HG02763 (cell line): ENCODE data around the gene CARMIL3.
"Not testable (repeated sequence)": the region's sequence is repeated elsewhere in the genome, so short reads cannot be mapped to it uniquely, and the experiment has no call there.

Experiments
- ATAC-seq: cut with Tn5 transposase; IDR thresholded peaks from one replicate; pipeline ENCODE4 v1.9.1; 2021; ENCODE audit warnings: mild to moderate bottlenecking, moderate library complexity; ENCODE audit not compliant: unreplicated experiment

The CARMIL3 gene, protein sequence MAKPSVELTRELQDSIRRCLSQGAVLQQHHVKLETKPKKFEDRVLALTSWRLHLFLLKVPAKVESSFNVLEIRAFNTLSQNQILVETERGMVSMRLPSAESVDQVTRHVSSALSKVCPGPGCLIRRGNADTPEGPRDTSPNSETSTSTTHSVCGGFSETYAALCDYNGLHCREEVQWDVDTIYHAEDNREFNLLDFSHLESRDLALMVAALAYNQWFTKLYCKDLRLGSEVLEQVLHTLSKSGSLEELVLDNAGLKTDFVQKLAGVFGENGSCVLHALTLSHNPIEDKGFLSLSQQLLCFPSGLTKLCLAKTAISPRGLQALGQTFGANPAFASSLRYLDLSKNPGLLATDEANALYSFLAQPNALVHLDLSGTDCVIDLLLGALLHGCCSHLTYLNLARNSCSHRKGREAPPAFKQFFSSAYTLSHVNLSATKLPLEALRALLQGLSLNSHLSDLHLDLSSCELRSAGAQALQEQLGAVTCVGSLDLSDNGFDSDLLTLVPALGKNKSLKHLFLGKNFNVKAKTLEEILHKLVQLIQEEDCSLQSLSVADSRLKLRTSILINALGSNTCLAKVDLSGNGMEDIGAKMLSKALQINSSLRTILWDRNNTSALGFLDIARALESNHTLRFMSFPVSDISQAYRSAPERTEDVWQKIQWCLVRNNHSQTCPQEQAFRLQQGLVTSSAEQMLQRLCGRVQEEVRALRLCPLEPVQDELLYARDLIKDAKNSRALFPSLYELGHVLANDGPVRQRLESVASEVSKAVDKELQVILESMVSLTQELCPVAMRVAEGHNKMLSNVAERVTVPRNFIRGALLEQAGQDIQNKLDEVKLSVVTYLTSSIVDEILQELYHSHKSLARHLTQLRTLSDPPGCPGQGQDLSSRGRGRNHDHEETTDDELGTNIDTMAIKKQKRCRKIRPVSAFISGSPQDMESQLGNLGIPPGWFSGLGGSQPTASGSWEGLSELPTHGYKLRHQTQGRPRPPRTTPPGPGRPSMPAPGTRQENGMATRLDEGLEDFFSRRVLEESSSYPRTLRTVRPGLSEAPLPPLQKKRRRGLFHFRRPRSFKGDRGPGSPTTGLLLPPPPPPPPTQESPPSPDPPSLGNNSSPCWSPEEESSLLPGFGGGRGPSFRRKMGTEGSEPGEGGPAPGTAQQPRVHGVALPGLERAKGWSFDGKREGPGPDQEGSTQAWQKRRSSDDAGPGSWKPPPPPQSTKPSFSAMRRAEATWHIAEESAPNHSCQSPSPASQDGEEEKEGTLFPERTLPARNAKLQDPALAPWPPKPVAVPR (N-terminal part only)

DNA sequence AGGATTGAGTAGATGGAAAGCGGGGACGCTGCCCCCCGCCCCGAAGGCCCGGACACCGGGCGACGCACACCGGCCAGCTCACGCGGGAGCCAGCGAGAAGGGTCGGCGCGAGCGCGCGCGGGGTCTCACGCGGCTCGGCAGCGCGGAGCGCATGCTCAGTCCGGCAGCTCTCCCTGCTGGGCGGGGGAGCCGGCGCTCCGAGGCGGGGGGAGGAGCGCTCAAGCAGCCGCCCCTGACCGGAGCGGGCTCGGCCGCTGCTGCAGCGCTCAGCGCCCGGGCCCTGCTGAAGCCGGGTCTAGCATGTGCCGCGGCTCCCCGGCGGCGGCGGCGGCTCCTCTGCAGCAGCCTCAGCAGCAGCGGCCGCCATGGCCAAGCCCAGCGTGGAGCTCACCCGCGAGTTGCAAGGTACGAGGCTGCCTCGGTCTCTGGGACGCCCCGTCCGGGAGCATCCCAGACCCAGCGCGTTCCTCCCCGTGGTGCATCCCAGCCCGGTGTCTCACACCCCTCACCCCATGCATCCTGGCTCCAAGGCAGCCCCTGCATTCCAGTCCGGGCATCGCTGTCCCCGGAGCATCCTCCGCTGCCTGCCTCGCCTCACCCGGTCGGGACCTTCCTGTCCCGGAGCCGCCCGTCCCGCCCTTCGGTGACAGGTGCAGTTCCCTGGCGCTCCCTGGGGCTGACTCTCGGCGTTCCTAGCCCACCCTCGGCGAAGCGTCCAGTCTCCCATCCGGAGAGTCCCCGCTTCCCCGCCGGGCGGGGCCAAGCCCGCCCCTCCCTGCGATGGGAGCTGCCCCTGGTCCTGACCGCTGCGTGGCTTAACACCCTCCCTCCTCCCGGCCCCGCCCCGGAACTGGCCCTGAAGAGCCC lies at the start of gene CARMIL3:
TSS of gene CARMIL3 (plus strand) at position 221 of the 867 bp plus-strand sequence. CDS start at position 366, 145 bp downstream.
- peak; percentile 69 for ATAC-seq

GRCh38 chr14:24006471-24006816 lies 45.4 kb upstream of the CARMIL3 start:
- ATAC-seq: peak; percentile 29

DNA sequence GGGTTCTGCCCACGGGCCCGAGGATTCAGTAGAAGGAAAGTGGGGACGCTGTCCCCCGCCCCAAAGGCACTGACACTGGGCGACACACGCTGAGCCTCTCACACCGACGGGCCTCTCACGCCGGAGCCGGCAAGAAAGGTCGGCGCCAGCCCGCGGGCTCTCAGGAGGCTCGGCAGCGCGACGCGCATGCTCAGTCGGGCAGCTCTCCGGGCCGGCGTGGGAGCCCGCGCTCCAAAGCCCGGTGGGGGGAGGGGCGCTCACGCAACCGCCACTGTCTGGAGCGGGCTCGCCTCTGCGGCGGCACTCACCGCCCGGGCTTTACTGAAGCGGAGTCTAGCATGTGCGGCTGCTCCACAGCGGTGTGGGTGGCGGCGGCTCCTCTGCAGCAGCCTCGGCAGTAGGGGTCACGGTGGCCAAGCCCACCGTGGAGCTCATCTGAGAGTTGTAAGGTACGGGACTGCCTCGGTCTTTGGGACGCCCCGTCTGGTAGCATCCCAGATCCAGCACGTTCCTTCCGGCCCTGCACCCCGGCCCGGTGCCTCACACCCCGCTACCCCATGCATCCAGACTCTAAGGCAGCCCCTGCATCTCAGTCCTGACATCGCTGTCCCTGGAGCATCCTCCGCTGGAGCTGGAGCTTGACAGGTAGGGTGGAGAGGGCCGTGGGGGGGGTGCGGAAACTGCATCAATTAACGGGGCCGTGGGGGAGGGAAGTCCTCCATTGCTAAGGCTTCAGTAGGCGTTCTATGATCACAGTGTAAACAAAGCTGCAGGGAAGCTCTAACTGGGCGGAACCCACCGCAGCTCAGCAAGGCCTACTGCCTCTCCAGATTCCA lies 44.8 kb upstream of the CARMIL3 start:
- ATAC-seq: peak; percentile 82

DNA sequence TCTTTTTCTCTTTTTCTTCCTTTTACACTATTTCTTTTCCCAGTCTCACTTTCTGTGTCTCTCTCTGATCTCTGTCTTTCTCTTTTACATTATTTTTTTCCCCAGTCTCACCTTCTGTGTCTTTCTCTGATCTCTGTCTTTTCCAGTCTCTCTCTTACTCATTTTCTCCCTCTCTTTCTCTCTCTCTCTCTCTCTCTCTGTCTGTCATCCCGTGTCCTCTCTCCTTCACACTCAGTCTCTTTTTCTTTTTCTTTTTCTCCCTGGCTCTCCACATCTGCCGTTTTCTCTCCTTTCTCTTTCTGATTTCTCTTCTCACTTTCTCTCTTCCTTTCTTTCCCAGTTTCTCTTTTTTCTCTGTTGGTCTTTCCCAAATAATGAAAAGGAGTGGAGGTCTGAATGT lies 40.8 kb upstream of the CARMIL3 start:
- ATAC-seq: no peak

- ATAC-seq: not testable (repeated sequence)
Measured at GRCh38 chr14:24012726-24013273, 39.0 kb upstream of the CARMIL3 start.

- ATAC-seq: peak; percentile 54
Measured at GRCh38 chr14:24013654-24014514, 37.9 kb upstream of the CARMIL3 start.

DNA sequence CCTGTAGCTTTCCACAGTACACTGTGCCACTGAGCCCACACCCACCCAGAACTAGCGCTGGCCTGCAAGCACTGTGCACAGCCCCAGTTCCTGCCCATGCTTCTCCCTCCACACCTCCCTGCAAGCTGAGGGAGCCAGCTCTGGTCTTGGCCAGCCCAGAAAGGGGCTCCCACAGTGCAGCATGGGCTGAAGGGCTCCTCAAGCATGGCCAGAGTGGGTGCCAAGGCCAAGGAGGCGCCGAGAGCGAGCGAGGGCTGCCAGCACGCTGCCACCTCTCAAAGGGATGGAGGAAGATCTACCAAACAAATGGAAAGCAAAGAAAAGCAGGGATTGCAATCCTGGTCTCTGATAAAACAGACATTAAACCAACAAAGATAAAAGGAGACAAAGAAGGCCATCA lies 36.1 kb upstream of the CARMIL3 start:
- not testable (repeated sequence) for ATAC-seq

DNA sequence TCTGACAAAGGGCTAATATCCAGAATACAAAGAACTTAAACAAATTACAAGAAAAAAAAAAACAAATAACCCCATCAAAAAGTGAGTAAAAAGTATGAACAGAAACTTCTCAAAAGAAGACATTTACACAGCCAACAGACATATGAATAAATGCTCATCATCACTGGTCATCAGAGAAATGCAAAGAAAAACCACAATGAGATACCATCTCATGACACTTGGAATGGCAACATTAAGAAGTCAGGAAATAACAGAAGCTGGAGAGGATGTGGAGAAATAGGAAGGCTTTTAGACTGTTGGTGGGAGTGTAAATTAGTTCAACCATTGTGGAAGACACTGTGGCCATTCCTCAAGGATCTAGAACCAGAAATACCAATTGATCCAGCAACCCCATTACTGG lies 32.8 kb upstream of the CARMIL3 start:
- ATAC-seq: not testable (repeated sequence)

- ATAC-seq: not testable (repeated sequence)
Measured at GRCh38 chr14:24019944-24020343, 31.9 kb upstream of the CARMIL3 start.

- not testable (repeated sequence) for ATAC-seq
Measured at GRCh38 chr14:24020520-24020919, 31.3 kb upstream of the CARMIL3 start.

- not testable (repeated sequence) for ATAC-seq
Measured at GRCh38 chr14:24024939-24025418, 26.8 kb upstream of the CARMIL3 start.

GRCh38 chr14:24029687-24030086 lies 22.1 kb upstream of the CARMIL3 start:
- not testable (repeated sequence) for ATAC-seq

- ATAC-seq: not testable (repeated sequence)
Measured at GRCh38 chr14:24031331-24031730, 20.5 kb upstream of the CARMIL3 start.

GRCh38 chr14:24032727-24033418 lies 18.9 kb upstream of the CARMIL3 start:
- no peak for ATAC-seq

- not testable (repeated sequence) for ATAC-seq
Measured at GRCh38 chr14:24035769-24036168, 16.0 kb upstream of the CARMIL3 start.

DNA sequence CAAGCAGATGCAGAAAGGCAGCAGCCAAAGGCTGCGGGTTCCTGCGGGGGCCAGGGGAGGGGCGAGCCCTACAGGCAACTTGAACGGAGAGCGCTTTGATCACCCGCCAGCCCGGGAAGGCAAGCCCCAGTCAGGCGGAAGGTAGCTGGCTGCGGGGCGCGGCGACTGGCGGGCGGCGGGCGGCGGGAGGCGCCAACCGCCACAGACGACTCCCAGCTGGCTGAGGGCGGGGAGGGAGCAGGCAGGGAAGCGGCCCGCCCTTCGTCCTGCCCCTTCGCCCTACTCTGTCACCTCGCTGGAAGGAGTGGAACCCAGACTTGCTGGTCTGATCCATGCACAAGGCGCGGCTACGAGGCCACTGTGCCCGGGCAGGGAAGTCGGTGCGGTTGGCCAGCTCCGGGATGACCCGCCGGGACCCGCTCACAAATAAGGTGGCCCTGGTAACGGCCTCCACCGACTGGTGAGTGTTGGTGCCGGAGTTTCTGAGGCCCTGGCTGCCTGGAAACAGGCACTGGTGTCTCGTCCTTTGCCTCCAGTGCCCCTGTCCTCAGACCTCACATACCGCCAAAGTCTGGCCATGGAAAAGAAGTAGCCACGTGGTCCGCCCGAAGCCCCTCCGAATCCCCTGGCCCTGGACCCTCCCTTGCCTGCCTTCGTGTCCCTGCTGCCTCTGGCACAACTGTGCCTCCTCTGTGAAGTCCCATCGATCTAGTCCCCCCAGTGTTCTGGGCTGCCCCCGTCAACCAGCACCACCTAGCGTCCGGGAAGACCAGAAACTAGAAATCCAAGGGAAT lies 15.4 kb upstream of the CARMIL3 start:
- ATAC-seq: peak; percentile 64
